Effector CD8-positive, alpha-beta T cell (primary cell): ENCODE data around the gene MSI2.

Experiments
- DNase-seq: peaks from one replicate; lab custom pipeline; 2025; lab: John Stamatoyannopoulos, UW

Gene MSI2

DNA sequence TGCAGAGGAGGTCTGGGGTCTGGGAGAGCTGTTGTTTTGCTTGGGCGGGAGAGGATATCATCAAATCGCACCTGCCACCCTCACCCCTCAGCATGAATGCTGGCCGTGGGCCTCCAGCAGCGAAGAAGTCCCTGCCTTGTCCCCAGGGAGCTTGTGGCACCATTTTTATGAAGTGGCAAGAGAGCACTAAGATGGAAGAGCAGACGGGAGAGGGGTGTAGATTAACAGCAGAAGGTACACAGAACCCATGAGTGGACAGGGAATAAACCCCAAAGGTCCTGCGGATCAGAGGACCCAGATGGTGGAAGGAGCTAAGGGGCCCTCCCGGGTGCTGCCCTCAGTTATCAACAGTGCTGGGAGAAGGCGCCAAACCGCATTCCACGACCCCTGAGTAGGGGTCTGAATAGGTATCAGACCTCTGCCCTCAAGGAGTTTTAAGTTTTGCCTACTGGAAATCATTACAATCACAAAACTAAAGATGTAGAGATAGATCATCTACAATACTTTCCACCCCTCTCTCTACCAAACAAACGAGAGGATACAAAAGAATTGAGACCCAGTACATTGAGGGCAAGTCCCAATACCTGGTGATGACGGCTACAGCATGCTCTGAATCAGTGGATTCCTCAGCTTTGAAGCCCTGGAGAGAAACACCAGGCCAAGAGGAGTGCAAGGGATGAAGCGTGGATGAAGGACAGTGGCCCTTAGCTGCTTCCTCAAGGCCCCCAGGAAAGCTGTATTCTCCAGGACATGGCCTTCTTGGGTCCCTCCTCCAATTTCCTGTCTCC lies 428.6 kb downstream of the MSI2 start:
- DNase-seq: no peak

DNA sequence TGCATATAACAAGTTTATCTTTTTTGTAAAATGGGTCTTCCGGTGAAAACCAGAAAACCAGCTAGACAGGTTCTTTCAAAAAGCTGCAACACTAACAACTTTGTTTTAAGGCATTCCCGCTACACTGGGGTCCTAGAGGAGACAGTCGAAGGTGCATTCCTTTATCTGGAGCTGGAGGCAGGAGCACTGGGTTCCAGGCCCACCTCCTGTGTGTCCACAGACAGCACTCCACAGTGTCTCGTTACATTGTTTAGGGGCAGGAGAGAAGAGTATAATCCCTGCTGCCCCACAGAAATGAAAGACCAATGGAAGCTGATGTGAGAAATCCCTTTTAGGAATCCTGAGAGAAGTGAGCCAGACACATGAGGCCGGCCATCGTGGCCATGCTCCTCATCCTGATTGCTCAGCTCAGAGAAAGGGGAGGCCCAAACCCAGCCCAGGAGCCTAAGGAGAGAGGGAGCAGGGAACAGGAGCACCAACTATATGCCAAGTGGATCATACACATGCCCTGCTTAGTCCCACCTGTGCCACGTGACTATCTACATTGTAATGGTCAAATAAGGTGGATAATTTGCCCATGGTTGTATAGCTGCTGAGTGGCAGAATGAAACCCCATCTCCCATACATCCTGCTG lies 429.3 kb downstream of the MSI2 start:
- DNase-seq: no peak

DNA sequence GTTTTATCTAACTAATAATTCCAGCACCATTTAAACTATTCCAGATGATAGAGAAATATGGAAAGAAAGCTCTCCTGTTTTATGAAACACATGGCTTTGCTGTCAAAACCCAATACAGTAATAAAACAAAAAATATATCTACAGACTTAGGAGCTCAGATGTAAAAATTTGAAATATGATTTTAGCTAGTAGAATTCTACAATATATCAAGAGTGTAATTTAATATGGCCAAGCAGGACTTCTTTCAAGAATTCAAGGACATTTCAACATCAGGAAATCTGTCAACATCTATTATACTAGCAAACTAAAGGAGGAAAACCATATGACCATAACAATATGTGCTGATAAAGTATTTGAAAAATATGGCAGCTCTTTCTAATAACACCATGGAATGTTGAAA lies 431.3 kb downstream of the MSI2 start:
- DNase-seq: no peak

DNA sequence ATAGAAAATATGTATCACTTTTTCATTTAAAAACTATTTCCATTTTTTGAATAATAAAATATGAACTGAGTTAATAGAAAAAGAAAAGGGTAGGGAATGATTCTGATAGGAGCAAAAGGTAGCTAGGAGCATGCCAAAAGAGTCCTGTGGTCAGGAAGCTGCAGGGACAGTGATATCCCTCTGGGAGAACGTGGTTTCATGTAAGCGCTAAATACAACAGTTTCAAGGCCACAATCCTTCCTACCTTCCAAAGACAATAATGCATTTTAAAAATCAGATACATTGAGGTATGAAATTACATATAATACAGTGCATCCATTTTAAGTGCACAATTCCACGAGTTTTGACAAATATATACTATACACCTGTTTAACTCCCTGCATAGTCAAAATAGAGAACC lies 432.9 kb downstream of the MSI2 start:
- no peak for DNase-seq

DNA sequence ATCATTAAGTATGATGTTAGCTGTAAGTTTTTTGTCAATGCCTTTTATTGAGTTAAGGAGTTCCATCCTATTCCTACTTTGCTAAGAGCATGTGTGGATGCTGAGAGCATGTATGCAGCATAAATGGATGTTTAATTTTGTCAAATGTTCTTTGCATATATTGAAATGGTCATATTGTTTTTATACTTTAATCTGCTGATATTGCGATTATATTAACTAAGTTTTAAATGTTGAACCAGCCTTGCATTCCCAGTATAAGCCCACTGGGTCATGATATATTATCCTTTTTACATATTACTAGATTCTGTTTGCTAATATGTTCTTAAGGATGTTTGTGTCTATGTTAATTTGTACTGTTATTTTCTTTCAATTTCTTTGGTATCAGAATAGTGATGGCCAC lies 435.6 kb downstream of the MSI2 start:
- DNase-seq: no peak

DNA sequence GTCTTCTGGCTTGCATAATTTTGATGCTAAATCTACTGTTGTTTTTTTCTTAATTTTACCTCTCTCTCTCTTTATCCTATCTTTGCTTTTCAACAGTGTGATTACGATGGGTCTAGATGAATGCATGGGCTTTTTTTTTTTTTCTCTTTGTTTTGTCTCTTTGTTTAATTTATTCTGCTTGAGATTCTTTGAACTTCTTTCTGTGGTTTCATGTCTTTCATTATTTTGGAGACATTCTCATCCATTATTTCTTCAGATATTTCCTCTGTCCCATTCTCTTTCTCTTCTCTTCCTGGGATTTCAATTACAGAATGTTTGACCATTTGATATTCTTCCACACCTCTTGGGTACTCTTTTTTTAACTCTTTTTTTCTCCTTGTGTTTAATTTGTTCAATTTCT lies 436.4 kb downstream of the MSI2 start:
- no peak for DNase-seq

DNA sequence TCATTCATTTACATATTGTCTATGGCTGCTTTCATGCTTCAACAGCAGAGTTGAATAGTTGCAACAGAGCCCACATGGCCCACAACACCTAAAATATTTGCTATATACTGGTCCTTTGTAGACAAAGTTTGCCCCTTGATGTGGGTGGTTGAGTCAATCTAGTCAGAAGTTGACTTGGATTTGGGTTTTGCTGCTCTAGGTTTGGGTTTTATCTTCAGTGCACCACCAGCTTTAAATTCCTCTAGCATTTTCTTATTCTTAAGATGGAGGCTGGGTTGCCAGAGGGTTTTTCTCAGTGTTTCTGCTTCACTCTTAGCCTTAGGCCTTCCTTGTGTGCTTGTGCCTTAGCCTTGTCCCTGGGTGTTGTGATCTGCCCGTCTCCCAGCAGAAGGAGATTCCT lies 437.7 kb downstream of the MSI2 start:
- no peak for DNase-seq

DNA sequence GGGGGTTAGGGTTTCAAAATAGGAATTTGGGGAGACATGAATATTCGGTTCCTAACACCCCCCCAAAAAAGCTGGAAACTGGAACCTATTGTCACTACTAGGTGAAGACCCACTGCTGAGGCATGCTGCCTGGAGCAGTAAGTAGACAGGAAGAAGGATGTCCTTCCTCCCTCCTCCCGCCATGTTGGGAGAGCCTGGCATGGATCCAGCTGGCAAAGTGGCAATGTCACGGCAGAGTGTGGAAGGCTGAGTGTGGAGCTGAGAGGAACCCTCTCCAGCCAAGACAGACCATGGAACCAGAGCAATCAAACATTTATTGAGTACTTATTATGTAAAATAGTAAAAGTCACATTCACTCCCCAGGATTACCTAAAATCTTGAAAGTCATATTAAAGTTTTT lies 439.7 kb downstream of the MSI2 start:
- no peak for DNase-seq

DNA sequence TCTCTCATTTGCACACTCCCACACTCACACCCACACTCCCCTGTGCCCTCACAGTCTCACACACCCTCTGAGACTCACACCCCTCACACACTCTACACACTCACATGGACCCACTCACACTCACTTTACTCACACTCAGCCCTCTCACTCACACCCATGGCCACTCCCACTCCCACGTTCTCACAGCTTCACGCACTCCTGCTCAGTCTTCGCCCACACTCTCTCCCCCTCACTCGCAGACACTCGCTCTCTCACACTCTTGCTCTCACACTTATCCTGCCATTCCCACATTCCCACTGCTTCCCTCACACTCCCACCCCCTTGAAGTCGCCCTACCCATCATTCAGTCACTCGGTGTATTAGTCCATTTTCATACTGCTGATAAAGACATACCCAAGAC lies 440.9 kb downstream of the MSI2 start:
- no peak for DNase-seq

DNA sequence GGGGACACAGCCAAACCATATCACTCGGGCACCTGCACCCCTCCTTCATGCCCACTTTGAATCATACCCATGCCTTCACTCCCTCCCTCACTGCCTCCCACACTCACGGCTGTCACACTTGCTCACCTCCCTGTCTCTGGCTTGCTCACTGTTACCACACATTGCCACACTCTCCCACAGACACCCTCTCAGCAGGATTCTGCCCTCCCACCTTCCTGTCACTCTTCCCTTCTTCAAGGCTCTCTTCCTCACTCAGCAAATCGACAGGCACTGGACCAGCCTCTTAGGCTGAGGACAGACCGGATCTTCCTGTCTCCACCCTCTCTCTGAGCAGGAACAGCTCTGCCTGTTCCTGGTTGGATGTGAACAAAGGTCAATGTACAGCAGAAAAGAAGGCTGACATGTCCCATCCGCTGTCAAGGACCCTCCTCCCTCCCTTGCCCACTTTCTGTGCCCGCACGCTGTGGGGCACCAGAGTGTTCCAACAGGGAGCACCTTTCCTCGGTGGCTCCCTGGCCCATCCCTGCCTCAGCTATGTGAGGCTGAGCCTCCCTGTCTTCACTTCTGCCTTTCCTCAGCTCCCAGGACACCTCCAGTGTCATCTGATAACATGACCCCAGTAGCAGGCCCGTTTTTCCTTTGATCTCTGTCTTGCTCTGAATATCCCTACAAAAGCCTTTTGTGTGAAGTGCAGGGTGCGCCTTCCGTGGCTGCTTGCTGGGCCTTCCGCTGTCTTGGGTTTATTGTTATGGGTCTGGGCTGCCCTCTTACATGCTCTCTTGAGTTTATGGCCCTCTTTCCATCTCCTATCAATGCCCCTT lies 441.8 kb downstream of the MSI2 start:
- no peak for DNase-seq

DNA sequence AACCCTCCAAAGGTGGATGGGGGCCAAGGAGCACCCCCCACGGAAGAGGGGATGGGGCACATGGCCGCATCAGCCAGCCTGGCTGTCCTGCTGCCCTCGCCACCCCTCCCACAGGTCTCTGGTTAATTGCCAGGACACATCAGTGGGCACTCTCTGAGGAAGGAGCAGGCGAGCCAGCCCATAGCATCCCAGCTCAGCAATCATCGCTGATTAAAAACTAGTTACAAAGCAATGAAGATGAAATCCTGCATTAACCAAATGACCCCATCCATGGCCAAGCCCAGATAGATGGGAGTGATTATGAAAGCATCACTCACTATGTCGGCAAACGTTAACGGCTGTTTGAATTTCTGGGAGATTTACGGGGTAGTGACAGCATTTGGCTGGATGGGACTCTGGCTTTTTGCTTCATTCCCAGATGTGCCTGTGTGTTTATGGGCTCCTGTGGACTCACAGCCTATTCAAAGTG lies 443.5 kb downstream of the MSI2 start:
- DNase-seq: no peak

DNA sequence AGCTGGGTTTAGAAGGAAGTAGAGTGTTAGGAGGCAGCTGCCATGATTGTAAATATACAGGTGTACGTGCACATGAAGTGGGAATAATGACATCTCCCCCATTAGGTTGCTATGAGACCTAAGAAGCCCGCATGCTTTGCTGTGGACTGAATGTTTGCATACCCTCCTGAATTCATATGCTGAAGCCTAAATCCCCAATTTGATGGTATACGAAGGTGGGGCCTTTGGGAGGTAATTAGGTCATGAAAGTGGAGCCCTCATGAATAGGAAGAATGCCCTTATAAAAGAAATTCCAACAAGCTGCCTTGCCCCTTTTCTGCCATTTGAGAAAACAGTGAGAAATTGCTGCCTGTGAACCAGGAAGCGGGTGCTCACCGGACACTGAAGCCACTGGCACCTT lies 444.8 kb downstream of the MSI2 start:
- DNase-seq: no peak

DNA sequence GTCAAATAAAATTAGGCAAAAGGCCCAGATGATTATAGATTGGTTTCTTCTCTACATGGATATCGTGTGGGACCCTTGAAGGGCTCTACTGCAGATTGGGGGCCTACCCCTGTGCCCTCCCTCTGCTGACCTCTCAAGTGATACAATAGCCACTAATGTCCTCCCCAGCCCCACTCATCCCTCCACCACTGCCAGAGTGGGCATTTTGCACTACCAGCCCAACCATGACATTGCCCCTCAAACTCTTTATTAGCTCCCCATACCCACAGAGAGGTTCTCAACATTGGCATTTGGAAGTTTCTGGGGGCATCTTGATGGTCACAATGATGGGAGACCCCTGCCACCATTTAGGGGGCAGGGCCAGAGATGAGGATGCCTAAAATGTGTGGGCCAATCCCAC lies 446.9 kb downstream of the MSI2 start:
- no peak for DNase-seq

DNA sequence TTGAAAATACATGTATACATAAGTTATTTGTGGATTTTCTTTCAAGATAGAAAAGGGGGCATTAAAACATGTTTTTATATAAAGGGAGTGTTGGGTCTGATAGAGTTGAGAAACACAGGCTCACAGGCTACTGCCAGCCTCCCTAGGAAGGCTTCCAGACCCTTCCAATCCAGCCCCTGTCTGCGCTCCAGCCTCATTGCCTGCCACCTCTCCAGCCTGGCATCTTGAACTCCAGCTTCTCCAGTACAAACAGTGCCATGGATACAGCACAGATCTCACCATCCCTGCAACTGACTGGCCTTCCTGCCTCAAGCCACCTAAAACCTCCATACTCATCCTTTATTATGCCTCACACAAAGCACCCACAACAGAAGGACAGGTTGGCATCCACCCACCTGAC lies 448.1 kb downstream of the MSI2 start:
- DNase-seq: no peak

DNA sequence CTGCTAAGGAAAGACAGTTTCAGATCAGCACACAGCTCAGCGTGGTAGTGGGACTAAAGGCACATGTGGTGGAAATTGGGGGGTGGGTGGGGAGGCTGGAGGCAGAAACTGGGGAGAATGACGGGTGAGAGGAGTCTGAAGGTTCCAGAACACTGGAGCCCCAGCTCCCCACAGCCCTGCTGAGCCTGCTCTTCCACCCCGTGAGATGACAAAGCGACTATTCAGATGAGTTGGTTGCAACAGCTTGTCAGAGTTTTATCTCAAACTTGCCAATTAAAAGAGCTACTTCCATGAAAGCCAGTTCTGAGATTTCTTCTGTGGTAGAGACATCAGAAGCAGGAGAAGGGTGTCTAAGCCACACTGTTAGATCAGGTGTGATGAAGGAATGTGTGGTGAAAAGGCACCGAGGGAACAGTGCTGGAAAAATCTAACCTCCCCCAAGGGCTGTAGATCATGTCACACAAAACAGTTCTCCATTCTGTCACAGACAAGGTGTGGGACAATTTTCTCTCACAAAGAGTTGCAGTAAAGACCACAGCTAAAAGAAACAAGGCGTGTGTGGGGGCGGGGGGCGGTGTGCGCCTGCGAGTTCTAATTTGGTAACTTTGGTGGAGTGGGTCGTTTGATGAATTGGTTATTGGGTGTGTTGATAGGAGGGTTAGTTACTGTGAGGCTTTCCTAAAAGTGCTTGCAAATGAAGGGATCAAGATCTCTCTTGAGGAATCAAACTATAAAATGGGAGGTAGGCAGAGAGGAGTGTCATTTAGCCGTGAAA lies 449.8 kb downstream of the MSI2 start:
- DNase-seq: no peak

DNA sequence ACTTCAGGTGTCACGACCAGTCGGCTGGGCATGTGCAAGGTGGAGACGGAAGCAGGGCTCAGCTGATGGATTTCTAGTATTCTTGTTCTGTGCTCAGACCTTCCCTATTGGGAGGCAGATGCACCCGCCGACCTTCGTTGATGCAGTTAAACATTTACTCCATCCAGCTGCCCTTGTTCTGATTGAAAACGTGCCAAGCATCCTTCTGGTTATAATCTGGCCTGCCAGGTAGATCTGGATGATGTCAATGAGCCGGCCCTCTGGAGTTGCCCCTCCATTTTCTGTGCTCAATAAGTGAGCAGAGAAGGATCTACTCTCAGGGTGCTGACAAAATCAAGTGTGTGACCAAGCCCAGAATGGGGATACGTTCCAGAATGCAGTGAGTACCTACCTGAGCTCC lies 450.4 kb downstream of the MSI2 start:
- no peak for DNase-seq

DNA sequence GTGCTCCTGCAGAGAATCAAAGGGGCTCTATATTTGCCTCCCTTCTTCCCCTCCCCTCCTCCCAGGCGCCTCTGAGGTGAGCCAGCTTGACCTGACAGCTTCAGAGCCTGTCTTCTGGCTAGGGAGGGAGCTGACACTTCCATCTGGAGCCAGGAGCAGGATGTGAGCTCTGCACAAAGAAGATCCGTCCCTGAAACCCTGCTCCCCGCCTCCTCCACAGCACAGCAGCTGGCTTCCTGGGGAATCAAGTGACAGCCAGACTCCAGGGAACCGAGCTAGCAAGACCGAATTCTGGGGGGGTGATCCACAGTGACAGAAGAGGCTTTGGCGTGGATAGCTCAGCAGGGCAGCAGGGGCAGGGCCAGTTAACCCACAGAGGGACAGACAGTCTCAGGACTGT lies 451.6 kb downstream of the MSI2 start:
- DNase-seq: no peak

DNA sequence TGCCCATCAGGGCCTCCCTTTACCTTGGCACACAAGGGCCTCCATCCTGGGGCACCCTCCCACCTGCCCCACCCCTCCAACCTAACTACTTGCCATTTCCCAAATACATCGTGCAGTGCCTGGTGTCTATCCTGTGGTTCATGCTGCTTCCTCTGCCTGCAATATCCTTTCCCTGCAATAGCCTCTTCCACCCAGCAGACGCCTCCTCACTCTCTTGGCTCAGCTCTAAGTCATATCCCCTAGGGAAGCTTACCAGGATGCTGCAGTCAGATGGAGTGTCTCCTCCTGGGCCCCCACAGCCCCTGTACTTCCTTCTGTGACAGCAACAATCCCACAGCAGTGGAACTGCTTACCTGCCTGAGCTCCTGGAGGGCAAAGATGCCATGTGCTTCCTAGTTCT lies 452.1 kb downstream of the MSI2 start:
- DNase-seq: no peak

DNA sequence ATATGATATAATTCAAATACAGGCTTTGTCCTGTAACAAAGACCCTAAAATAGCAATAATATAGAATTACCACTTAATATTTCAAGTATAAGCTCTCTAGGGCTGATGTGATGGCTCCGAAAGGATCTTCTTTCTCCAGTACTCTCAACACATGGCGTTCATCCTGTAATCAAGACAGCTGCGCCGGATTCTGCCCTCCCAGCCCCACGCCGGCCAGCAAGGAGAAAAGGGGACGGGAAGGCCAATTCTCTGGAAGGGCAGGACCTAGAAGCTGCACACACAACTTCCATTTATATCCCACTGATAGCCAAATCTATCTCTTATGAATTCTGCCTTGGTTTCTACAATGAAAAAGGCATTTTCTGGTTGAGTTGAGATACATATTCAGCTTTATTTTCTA lies 456.8 kb downstream of the MSI2 start:
- no peak for DNase-seq

DNA sequence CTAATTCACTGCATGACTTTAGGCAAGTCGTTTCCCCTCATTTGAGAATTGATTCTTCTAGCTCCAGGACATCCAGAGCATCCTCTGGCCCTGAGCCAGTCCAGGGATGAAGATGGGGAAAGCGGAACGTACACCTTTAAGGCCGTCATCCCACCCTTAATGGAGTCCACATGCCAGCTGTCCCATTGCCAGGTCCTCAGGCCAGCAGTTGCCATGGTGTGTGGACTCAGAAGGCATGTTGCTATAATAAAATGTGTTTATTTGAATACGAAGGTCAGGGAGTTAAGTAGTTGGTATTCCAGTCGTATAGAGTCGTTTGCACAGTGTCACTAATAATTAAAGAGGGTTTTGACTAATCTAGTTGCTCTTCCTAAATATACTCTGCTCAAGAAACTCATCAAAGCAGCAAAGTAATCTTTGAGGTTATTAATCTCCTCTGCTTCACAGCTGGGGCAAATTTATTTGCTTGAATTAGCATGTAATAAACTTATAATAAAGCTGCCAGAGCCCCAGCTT lies 458.4 kb downstream of the MSI2 start:
- no peak for DNase-seq

DNA sequence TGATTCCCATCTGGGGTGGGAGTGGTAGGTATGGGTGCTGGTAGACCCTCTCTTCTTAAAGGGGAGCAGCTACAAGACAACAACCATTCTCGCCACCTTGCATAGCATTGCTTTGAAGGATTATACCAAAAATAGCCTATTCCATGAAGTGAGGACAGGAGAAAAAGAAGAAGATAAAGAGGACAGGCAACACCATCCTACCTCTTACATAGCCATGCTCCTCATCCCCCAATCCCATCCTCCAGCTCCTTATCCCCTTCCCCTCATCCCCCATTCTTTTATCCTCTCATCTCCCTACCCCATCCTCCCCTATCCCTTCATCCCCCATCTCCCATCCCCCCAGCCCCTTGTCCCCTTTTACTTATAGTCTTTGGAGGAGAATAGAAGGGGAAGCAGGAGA lies 459.7 kb downstream of the MSI2 start:
- no peak for DNase-seq

DNA sequence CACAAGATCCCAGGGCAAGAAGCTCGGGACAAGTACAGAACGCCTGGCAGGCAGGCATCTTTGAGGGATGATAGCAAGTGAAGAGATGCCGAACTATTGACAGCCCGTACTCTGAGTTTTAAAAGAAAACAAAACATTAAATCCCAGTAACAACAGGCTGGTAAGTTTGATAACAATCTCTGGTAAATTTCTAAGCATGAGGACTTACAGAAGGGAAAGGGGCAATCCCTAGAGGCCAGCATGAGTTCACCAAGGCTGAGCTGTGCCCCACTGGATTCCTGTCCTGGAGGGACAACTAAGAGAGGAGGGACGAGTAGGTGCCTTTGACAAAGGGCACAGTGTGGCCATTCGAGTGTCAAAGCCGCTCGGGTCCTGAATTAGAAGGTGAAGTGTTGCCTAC lies 462.6 kb downstream of the MSI2 start:
- DNase-seq: no peak
